Breast epithelium (tissue), 4 donors: ENCODE results near the gene MED31. TPM values are rescaled to one million over a fixed set of nuclear protein-coding genes. Genes with fewer than 3 reads are reported as not detected.
A peak's percentile ranks its signal among the peaks of the same experiment; 100 is the strongest.

Experiments used
- DNase-seq, 2 donors: peaks; one replicate each; pipeline ENCODE4 v3.0.0-alpha.2; 2019; ENCODE audit warnings: low spot score in 2 of 2
- H3K27ac ChIP-seq, 2 donors: fragments of 200-600 bp; sonication (generic) in 1 of 2; one replicate each; pipeline ENCODE4 v1.5.1; 2016 to 2019; ENCODE audit warnings: mild to moderate bottlenecking in 1 of 2
- H3K27me3 ChIP-seq, 2 donors: fragments of 200-600 bp; sonication (generic) in 1 of 2; one replicate each; pipeline versions ENCODE4 v1.5.1 to v1.6.0; 2017 to 2019; ENCODE audit warnings: control low read depth in 1 of 2, mild to moderate bottlenecking in 1 of 2
- H3K36me3 ChIP-seq: fragments of 200-600 bp; one replicate; pipeline ENCODE4 v1.5.1; 2019
- H3K4me1 ChIP-seq, 2 donors: fragments of 200-600 bp; sonication (generic); one replicate each; pipeline ENCODE4 v1.5.1; 2016 to 2019; ENCODE audit warnings: control low read depth in 1 of 2
- H3K4me3 ChIP-seq, 3 donors: fragments of 200-600 bp; sonication (generic); 1 replicate in 2 of 3; 2 replicates in 1 of 3; pipeline ENCODE4 v1.5.1; 2016 to 2019; ENCODE audit warnings: mild to moderate bottlenecking in 3 of 3, moderate library complexity in 2 of 3
- H3K9me3 ChIP-seq, 2 donors: fragments of 200-600 bp; sonication (generic) in 1 of 2; one replicate each; pipeline ENCODE4 v1.5.1; 2016 to 2019; ENCODE audit warnings: control low read depth in 1 of 2
- POLR2A ChIP-seq: fragments of 450-650 bp; IDR thresholded peaks from one replicate; pipeline ENCODE4 v1.6.1; 2016; ENCODE audit warnings: antibody characterized with exemption, mild to moderate bottlenecking, moderate library complexity
- POLR2AphosphoS5 ChIP-seq, 3 donors: sonication (generic); formaldehyde crosslinking; IDR thresholded peaks; one replicate each; pipeline ENCODE4 v1.6.1; 2017; ENCODE audit warnings: antibody characterized with exemption in 3 of 3
- intact Hi-C: fragments of 100-400 bp; cut with DNase I; formaldehyde crosslinking; loops from one replicate; pipeline ENCODE4 v1.15.1; 2023; ENCODE audit warnings: low total_unique reads
- total RNA-seq, 3 donors: library from RNA; depleted of rRNA; stranded (reverse); fragments of >200 nt; gene quantifications; one replicate each; pipeline ENCODE4 v1.1.0, GENCODE V29; 2016
- TF ChIP-seq, protein P1 (sequence below), 3 donors: fragments of 450-650 bp; IDR thresholded peaks; one replicate each; pipeline ENCODE4 v1.5.1; 2016 to 2017; ENCODE audit warnings: antibody characterized with exemption in 3 of 3, mild to moderate bottlenecking in 3 of 3, moderate library complexity in 3 of 3

The MED31 gene
- total RNA-seq, 3 donors from 2014 or later: 5.4 to 13.4 (median 12.9) TPM

DNA sequence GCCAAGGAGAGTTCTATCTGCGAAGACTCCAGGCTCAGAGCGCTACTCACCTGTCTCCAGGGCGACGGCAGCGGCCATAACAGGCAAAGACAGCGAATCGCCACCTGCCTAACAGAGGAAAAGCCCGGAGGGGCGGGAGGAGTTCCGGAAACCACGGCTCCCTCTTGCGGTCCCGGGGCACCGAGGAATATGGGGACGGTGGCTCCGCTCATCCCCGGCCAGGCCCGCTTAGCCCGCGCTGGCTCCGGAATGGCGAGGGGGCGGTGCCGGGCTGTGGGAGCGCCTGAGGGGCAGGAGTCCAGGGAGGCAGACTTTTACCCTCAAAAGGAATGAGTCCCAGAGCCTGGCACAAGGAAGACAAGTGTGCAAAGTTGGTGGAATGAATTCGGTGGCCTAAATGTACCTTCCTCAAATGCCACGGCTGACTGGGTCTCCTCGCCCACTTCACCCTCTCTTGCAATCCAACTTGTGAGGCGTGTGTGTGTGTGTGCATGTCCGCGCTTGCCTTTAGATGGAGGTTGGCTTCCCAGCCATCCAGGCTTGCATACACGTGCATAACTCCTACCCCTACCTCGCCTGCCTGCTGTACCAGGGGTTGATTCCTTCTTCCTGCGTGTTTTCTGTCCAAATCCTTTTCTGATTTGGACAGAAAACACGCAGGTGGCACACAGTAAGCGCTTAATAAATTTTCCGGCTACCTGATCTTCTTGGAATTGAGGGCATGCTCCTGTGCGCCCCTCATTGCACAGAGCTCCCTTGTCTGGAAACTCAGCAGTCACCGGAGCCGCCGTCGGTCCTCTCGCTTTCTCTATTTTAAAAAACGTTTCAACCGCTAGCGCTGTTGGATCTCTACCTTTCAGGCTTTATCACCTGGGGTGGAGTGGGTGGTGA is 3.7 kb upstream of the MED31 start:
- no peaks in the 10 kb centered on the region for H3K36me3 ChIP-seq
- no peaks in the 10 kb centered on the region for H3K9me3 ChIP-seq
- peaks cover 0 to 3% of the 10 kb centered on the region in 2 donors for H3K27me3 ChIP-seq
- peak in 1 of 2 donors; percentile 38 for DNase-seq
- H3K4me1 ChIP-seq: peaks cover 0 to 11% of the 10 kb centered on the region in 2 donors
- peak overlapping the region; percentile 27 to 55 for H3K27ac ChIP-seq
- intact Hi-C loops: no loop called here
- TF ChIP-seq POLR2AphosphoS5 (IDR thresholded peaks at IDR 0.05) (no peak), POLR2A (no peak)
- TF ChIP-seq, protein P1, sequence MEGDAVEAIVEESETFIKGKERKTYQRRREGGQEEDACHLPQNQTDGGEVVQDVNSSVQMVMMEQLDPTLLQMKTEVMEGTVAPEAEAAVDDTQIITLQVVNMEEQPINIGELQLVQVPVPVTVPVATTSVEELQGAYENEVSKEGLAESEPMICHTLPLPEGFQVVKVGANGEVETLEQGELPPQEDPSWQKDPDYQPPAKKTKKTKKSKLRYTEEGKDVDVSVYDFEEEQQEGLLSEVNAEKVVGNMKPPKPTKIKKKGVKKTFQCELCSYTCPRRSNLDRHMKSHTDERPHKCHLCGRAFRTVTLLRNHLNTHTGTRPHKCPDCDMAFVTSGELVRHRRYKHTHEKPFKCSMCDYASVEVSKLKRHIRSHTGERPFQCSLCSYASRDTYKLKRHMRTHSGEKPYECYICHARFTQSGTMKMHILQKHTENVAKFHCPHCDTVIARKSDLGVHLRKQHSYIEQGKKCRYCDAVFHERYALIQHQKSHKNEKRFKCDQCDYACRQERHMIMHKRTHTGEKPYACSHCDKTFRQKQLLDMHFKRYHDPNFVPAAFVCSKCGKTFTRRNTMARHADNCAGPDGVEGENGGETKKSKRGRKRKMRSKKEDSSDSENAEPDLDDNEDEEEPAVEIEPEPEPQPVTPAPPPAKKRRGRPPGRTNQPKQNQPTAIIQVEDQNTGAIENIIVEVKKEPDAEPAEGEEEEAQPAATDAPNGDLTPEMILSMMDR (IDR thresholded peaks at IDR 0.05): no peak
- H3K4me3 ChIP-seq: peak overlapping the region in 2 of 3 donors; percentile 39 to 59

DNA sequence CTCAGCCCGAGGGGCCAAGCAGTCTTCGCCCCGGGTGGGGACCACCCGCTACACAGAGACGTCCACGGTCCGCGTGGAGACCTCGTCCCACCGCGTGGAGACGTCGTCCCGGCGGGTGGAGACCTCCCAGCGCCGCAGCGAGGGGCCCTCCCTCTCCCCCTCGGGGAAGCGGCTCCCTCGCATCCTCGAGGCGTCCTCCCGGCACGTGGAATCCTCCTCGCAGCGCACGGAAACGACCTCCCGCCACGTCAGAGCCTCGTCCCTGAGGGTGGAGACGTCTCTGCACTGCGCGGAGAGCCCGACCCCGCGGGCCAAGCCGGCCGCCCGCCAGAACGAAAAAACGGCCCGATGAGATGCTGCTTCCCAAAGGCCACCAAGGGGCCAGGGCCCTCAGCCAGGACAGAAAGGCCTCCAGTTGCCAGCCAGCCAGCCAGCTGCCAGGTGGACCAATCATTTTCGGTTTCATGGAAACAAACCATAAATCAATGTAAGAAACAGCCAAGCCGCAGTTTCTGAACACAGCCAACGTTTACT is 581 bp upstream of the MED31 start:
- H3K27ac ChIP-seq: peak overlapping the region; percentile 91 to 93
- no peaks in the 10 kb centered on the region for H3K9me3 ChIP-seq
- intact Hi-C loops: no loop called here
- peak overlapping the region; percentile 75 to 87 (median 78) for H3K4me3 ChIP-seq
- peaks cover 0 to 3% of the 10 kb centered on the region in 2 donors for H3K27me3 ChIP-seq
- TF ChIP-seq, protein P1 (IDR thresholded peaks at IDR 0.05): no peak
- peak in 2 of 3 donors; percentile 2 to 65 for TF ChIP-seq POLR2AphosphoS5 (IDR thresholded peaks at IDR 0.05)
- H3K36me3 ChIP-seq: no peaks in the 10 kb centered on the region
- peaks cover 0 to 17% of the 10 kb centered on the region in 2 donors for H3K4me1 ChIP-seq
- DNase-seq: peak in 1 of 2 donors; percentile 56

DNA sequence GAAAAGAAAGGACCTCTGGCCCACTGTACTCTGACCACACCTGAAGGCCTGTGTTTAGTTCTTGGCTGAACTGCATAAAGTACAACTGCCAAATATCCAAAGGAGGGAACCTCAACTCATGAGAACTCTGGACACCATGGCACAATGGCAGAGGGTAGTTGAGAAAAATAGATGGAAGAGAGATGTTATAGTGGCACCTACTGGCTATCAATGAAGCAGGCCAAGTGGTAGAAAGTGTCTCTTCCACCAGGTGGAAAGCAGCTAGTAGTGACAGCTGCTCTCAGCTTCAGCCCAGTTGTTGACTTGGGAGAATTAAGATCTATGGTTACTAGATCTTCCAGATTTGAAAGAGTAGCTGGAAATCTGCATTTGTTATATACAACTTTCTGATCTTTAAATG is 3.2 kb downstream of the MED31 start:
- no peaks in the 10 kb centered on the region for H3K9me3 ChIP-seq
- no peak for DNase-seq
- intact Hi-C loops: no loop called here
- TF ChIP-seq POLR2A (no peak), POLR2AphosphoS5 (IDR thresholded peaks at IDR 0.05) (no peak)
- TF ChIP-seq, protein P1 (IDR thresholded peaks at IDR 0.05): no peak
- no peaks in the 10 kb centered on the region for H3K36me3 ChIP-seq
- peaks cover 0 to 11% of the 10 kb centered on the region in 2 donors for H3K4me1 ChIP-seq
- H3K27ac ChIP-seq: no peak overlapping the region
- H3K27me3 ChIP-seq: no peaks in the 10 kb centered on the region
- H3K4me3 ChIP-seq: no peak overlapping the region

DNA sequence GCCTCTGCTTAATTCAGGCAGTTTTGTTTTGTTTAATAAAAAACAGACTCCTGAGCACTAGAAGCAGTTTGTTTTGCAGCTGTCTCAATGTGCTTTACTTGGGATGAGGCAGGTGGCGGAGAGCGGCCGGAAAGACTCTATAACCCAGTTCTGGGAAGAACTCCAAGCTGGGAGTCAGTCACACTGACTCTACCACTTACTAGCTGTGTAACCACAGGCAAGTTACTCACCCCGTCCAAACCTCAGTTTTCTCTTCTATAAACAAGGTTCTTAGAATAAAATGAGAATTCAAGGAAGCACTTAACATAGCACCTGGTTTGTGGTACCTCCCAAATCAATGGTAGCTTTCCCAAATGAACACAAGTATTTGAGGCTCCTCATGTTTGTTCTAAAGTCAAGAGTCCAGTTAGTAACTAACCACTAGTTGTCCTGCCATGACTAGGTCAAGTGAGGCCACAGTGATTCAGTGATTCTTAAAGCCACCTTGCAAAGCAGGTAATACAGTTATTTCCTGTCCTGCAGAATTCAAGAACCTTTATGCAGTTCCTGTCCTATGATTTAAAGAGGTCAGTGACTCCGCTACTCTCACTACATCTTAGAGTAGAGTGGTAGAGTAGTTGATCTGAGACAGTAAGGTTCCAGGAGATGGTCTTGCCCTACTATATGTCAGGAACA is 7.8 kb downstream of the MED31 start:
- intact Hi-C loops: loop anchor here (2.0 kb wide), 1 partner anchor 55 kb away; no protein-coding TSS in a partner anchor
- H3K4me3 ChIP-seq: no peak overlapping the region
- no peak overlapping the region for H3K27ac ChIP-seq
- H3K4me1 ChIP-seq: peaks cover 5 to 19% of the 10 kb centered on the region in 2 donors
- TF ChIP-seq POLR2A (no peak), POLR2AphosphoS5 (IDR thresholded peaks at IDR 0.05) (no peak)
- TF ChIP-seq, protein P1 (IDR thresholded peaks at IDR 0.05): no peak
- no peaks in the 10 kb centered on the region for H3K9me3 ChIP-seq
- no peak for DNase-seq
- no peaks in the 10 kb centered on the region for H3K27me3 ChIP-seq
- no peaks in the 10 kb centered on the region for H3K36me3 ChIP-seq
